Measurements from ENCODE around the gene FMN2.

FMN2 gene
- long read RNA-seq: 0 reads

- H3K27ac ChIP-seq (replicated peaks): no peak within 1 kb of the TSS
- TF ChIP-seq SPI1 (IDR thresholded peaks at IDR 0.05; ENCODE audit: borderline replicate concordance, low read depth) (no peak), POLR2AphosphoS5 (IDR thresholded peaks at IDR 0.05; ENCODE audit: low read depth) (no peak), GABPA (IDR thresholded peaks at IDR 0.05; ENCODE audit: low read depth) (no peak)
- TF ChIP-seq, protein P1, sequence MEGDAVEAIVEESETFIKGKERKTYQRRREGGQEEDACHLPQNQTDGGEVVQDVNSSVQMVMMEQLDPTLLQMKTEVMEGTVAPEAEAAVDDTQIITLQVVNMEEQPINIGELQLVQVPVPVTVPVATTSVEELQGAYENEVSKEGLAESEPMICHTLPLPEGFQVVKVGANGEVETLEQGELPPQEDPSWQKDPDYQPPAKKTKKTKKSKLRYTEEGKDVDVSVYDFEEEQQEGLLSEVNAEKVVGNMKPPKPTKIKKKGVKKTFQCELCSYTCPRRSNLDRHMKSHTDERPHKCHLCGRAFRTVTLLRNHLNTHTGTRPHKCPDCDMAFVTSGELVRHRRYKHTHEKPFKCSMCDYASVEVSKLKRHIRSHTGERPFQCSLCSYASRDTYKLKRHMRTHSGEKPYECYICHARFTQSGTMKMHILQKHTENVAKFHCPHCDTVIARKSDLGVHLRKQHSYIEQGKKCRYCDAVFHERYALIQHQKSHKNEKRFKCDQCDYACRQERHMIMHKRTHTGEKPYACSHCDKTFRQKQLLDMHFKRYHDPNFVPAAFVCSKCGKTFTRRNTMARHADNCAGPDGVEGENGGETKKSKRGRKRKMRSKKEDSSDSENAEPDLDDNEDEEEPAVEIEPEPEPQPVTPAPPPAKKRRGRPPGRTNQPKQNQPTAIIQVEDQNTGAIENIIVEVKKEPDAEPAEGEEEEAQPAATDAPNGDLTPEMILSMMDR (IDR thresholded peaks at IDR 0.05; ENCODE audit: insufficient read depth, low read length): no peak
- TF ChIP-seq, protein P2, sequence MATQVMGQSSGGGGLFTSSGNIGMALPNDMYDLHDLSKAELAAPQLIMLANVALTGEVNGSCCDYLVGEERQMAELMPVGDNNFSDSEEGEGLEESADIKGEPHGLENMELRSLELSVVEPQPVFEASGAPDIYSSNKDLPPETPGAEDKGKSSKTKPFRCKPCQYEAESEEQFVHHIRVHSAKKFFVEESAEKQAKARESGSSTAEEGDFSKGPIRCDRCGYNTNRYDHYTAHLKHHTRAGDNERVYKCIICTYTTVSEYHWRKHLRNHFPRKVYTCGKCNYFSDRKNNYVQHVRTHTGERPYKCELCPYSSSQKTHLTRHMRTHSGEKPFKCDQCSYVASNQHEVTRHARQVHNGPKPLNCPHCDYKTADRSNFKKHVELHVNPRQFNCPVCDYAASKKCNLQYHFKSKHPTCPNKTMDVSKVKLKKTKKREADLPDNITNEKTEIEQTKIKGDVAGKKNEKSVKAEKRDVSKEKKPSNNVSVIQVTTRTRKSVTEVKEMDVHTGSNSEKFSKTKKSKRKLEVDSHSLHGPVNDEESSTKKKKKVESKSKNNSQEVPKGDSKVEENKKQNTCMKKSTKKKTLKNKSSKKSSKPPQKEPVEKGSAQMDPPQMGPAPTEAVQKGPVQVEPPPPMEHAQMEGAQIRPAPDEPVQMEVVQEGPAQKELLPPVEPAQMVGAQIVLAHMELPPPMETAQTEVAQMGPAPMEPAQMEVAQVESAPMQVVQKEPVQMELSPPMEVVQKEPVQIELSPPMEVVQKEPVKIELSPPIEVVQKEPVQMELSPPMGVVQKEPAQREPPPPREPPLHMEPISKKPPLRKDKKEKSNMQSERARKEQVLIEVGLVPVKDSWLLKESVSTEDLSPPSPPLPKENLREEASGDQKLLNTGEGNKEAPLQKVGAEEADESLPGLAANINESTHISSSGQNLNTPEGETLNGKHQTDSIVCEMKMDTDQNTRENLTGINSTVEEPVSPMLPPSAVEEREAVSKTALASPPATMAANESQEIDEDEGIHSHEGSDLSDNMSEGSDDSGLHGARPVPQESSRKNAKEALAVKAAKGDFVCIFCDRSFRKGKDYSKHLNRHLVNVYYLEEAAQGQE (IDR thresholded peaks at IDR 0.05; ENCODE audit: insufficient replicate concordance, low read depth): no peak
- no peak within 1 kb of the TSS for H3K4me3 ChIP-seq (replicated peaks; ENCODE audit: insufficient read depth, low read length)
- peaks cover 26% of the 10 kb centered on the region for H3K27me3 ChIP-seq (ENCODE audit: insufficient read depth, poor library complexity, severe bottlenecking)
- no peak for DNase-seq (ENCODE audit: low read depth in 1 of 2, low spot score in 1 of 2)
These were observed at the start of gene FMN2 for GRCh38 chr1:240091614-240092300. FMN2 (plus strand) TSS chr1:240091883; CDS start chr1:240092110, 227 bp downstream.

DNA sequence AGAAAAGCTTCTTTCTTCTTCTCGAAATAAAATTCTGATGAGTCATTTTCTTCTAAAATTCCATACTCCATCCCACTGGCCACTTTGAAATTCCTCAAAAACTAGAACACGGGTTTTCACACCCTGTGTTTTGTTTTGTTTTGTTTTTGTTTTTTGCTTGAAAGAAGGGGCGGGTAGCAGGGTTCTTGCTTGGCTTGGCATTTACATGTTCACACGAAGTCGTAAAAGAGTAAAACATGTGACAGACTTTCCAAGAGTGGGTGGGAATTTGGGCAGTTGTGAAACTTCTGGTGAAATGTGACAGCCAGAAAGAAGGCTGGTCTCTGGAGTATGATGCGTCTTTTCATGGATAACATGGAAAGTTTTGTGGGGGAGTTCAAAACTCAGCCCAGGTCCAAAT lies 47.1 kb upstream of the FMN2 start:
- no peak for DNase-seq (ENCODE audit: low read depth in 1 of 2, low spot score in 1 of 2)
- H3K27ac ChIP-seq (replicated peaks): no peak overlapping the region
- TF ChIP-seq, protein P2 (IDR thresholded peaks at IDR 0.05; ENCODE audit: insufficient replicate concordance, low read depth): no peak
- no peak for TF ChIP-seq GABPA (IDR thresholded peaks at IDR 0.05; ENCODE audit: low read depth)
- TF ChIP-seq POLR2AphosphoS5 (IDR thresholded peaks at IDR 0.05; ENCODE audit: low read depth): no peak
- TF ChIP-seq SPI1 (IDR thresholded peaks at IDR 0.05; ENCODE audit: borderline replicate concordance, low read depth): no peak
- TF ChIP-seq, protein P1 (IDR thresholded peaks at IDR 0.05; ENCODE audit: insufficient read depth, low read length): no peak
- no peak overlapping the region for H3K4me3 ChIP-seq (replicated peaks; ENCODE audit: insufficient read depth, low read length)
- no peaks in the 10 kb centered on the region for H3K27me3 ChIP-seq (ENCODE audit: insufficient read depth, poor library complexity, severe bottlenecking)

DNA sequence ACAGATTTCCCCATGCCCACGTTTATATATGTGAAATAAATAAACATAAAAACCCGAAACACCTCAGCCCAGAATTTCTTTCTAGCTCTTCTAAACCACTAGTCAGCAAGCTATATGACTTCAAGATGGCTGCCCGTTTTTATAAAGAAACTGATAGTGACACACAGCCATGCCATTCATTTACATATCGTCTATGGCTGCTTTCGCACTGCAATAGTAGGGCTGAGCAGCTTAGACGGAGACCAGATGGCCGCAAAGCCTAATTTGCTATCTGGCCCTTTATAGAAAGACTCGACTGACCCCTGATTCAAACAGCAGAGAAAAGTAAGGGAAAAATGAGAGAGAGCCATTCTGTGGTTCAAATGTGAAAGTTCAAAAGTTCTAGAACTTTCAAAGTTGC lies 45.7 kb upstream of the FMN2 start:
- H3K4me3 ChIP-seq (replicated peaks; ENCODE audit: insufficient read depth, low read length): no peak overlapping the region
- H3K27ac ChIP-seq (replicated peaks): no peak overlapping the region
- TF ChIP-seq SPI1 (IDR thresholded peaks at IDR 0.05; ENCODE audit: borderline replicate concordance, low read depth) (no peak), GABPA (IDR thresholded peaks at IDR 0.05; ENCODE audit: low read depth) (no peak), POLR2AphosphoS5 (IDR thresholded peaks at IDR 0.05; ENCODE audit: low read depth) (no peak)
- TF ChIP-seq, protein P2 (IDR thresholded peaks at IDR 0.05; ENCODE audit: insufficient replicate concordance, low read depth): no peak
- TF ChIP-seq, protein P1 (IDR thresholded peaks at IDR 0.05; ENCODE audit: insufficient read depth, low read length): no peak
- H3K27me3 ChIP-seq (ENCODE audit: insufficient read depth, poor library complexity, severe bottlenecking): no peaks in the 10 kb centered on the region
- no peak for DNase-seq (ENCODE audit: low read depth in 1 of 2, low spot score in 1 of 2)
